ENCODE results near the gene UBE2E2.

The UBE2E2 gene

GRCh38 chr3:23256741-23257435, 53.8 kb downstream of the UBE2E2 start:
- Histone ChIP-seq H3K9me3 (ENCODE audit: control insufficient read depth, insufficient read depth, low read depth, low read length) (no peaks in the 10 kb centered on the region), H3K27ac (ENCODE audit: extremely low read depth, low read depth, low read length) (no peak overlapping the region), H3K36me3 (ENCODE audit: control insufficient read depth in 2 of 2, insufficient read depth in 1 of 2, low read length in 2 of 2) (no peaks in the 10 kb centered on the region), H3K4me1 (ENCODE audit: control insufficient read depth, insufficient read depth, low read length) (no peaks in the 10 kb centered on the region), H3K4me3 (ENCODE audit: low read depth, low read length) (no peak overlapping the region)
- CTCF ChIA-PET, result interaction anchor here (0.5 kb wide), 1 partner anchor 11 kb away, joined by 5 read pairs; no protein-coding TSS in a partner anchor
- POLR2A ChIA-PET, result no interaction called here
- TF ChIP-seq ZBTB17 (tag by site-specific recombination; IDR thresholded peaks at IDR 0.05), result peak; percentile 49; the same call in 1 of the 2 replicates
- no peak for TF ChIP-seq ZNF776 (tag by site-specific recombination; IDR thresholded peaks at IDR 0.05; ENCODE audit: borderline replicate concordance)
- TF ChIP-seq KLF7 (tag by site-specific recombination; IDR thresholded peaks at IDR 0.05; ENCODE audit: borderline replicate concordance), result no peak
- TF ChIP-seq ZNF654 (tag by site-specific recombination; IDR thresholded peaks at IDR 0.05; ENCODE audit: low read depth), result no peak
- no peak for TF ChIP-seq TCF7L2 (IDR thresholded peaks at IDR 0.05; ENCODE audit: borderline replicate concordance, low read depth, low read length)
- TF ChIP-seq ZNF610 (tag by site-specific recombination; IDR thresholded peaks at IDR 0.05; ENCODE audit: borderline replicate concordance), result no peak
- TF ChIP-seq ZNF335 (tag by site-specific recombination; conservative IDR thresholded peaks at IDR 0.05), result peak; percentile 32; the same call in 1 of the 2 replicates
- TF ChIP-seq ZNF174 (tag by site-specific recombination; IDR thresholded peaks at IDR 0.05), result no peak
- TF ChIP-seq BCL11B (tag by site-specific recombination; IDR thresholded peaks at IDR 0.05; ENCODE audit: low read depth), result no peak
- no peak for TF ChIP-seq ZNF292 (tag by site-specific recombination; IDR thresholded peaks at IDR 0.05; ENCODE audit: borderline replicate concordance, low read depth)
- no peak for TF ChIP-seq ZNF16 (tag by site-specific recombination; IDR thresholded peaks at IDR 0.05; ENCODE audit: low read depth)
- TF ChIP-seq ZBTB10 (tag by site-specific recombination; IDR thresholded peaks at IDR 0.05), result no peak

- H3K9me3 ChIP-seq (ENCODE audit: control insufficient read depth, insufficient read depth, low read depth, low read length), result no peaks in the 10 kb centered on the region
- no peaks in the 10 kb centered on the region for H3K36me3 ChIP-seq (ENCODE audit: control insufficient read depth in 2 of 2, insufficient read depth in 1 of 2, low read length in 2 of 2)
- TF ChIP-seq ZNF184 (tag by site-specific recombination; IDR thresholded peaks at IDR 0.05) (no peak), PRDM1 (tag by site-specific recombination; IDR thresholded peaks at IDR 0.05) (0 out of 2 replicates have a peak, but pooled peaks have one; percentile 41), ATF2 (tag by site-specific recombination; IDR thresholded peaks at IDR 0.05; ENCODE audit: low read depth) (0 out of 2 replicates have a peak, but pooled peaks have one; percentile 14), SCRT1 (tag by site-specific recombination; IDR thresholded peaks at IDR 0.05; ENCODE audit: borderline replicate concordance) (no peak), ZNF133 (tag by site-specific recombination; IDR thresholded peaks at IDR 0.05) (no peak), PATZ1 (tag by site-specific recombination; IDR thresholded peaks at IDR 0.05) (no peak), ZNF530 (tag by site-specific recombination; IDR thresholded peaks at IDR 0.05; ENCODE audit: low read depth) (no peak), ZNF777 (tag by site-specific recombination; IDR thresholded peaks at IDR 0.05; ENCODE audit: borderline replicate concordance) (no peak), ZNF837 (tag by site-specific recombination; IDR thresholded peaks at IDR 0.05) (no peak), ZNF76 (tag by site-specific recombination; IDR thresholded peaks at IDR 0.05; ENCODE audit: borderline replicate concordance, low read depth) (no peak), MYNN (tag by site-specific recombination; IDR thresholded peaks at IDR 0.05; ENCODE audit: borderline replicate concordance) (no peak), HIC1 (tag by site-specific recombination; IDR thresholded peaks at IDR 0.05) (no peak)
- no peak overlapping the region for H3K27ac ChIP-seq (ENCODE audit: extremely low read depth, low read depth, low read length)
- no peak overlapping the region for H3K4me3 ChIP-seq (ENCODE audit: low read depth, low read length)
- POLR2A ChIA-PET, result no interaction called here
- no peaks in the 10 kb centered on the region for H3K4me1 ChIP-seq (ENCODE audit: control insufficient read depth, insufficient read depth, low read length)
- CTCF ChIA-PET, result no interaction called here
These were observed 55.0 kb downstream of the UBE2E2 start for GRCh38 chr3:23258110-23258509.

All from HEK293 (cell line).